GM18868 (cell line): ENCODE data around the gene CCNK.
A peak's percentile ranks its signal among the peaks of the same experiment; 100 is the strongest.

Source experiments
- ATAC-seq: cut with Tn5 transposase; IDR thresholded peaks from one replicate; pipeline ENCODE4 v1.9.1; 2021; ENCODE audit warnings: mild to moderate bottlenecking, moderate library complexity; ENCODE audit not compliant: unreplicated experiment

The CCNK gene

DNA sequence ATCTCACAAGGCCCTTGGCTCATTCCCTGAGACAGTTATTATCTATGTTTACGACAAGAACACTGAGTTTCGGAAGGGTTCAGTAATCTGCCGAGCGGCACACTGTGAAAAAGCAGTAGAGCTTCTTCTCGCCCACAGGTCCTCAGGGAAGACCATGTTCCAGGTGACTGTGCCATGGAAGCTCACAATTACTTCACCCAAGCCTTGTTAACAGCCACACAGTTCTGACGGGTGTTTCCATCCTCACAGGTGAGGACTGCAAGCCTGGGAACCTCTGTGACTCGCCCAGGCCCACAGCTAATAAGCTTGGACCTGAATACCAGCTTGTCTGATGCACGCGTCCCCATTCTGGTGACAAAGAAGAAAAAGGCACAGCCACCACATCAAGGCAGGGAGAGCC is 15.9 kb upstream of the CCNK start:
- ATAC-seq = no peak

DNA sequence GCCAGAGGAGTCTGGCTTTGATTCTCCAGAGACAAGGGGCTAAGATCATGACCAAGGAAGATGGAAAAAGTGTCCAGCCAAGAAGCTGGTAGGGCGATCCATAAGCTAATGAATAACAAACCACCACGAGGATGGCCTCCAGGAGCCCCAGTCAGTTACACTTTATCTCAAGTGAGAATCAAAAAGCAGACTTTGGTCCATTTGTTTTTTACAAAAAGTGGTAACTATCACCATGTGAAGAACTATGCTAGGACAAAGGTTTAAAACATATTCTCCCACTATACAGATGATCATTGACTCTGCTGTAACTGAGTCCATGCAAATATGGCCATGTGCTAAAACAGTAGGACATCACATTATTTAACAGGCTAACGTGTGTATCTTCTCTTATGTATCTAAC is 14.5 kb upstream of the CCNK start:
- ATAC-seq = no peak

DNA sequence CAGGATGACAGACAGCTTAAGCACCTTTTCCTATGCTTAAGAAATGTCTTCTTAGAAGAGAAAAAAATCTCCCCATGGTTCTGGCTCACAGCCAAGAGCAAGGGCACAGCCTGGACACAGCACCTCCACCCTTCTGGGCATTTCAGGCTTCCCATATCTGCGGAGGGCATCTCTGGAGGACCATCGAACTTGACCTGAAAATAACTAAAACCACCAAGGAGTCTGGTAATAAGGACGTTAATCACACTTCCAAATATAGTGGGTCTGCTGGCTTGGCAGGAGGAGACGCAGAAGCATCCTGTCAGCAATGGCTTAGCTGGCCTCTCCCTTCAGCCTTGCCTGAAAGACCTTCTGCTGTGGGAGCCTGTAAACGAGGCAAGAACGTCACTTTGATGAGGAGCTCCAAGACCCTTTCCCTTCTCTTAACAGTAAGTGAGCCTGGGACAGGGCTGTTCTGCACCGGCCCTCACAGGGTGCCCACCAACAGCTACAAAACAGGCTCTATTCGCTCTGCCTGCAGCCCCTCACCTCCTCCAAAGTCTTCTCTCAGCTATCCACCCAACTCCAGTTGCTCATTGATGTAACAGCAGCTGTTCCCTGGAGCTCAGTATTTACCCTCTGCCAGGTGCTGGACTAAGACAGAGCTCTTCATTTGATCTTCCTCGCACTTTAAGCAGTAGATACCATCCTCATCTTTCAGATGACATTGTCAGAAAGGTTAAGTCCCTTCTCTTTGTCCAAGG is 13.7 kb upstream of the CCNK start:
- ATAC-seq = no peak

DNA sequence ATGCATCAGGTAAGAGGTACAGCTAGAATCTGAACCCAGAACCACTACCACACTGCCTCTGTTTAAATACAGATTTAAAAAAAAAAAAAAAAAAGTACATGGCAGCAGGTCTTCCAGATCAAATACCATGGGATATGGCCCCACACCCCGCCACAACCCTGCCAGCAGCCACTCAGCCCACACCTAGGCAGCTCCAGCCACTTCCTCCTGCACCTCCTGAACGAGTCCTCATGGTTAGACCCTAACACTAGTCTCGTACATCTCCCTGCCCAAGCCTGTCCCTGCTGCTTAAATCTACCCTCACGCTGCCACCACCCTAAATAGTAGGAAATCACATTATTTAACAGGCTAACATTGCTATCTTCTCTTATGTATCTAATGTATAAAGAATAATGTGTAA is 13.1 kb upstream of the CCNK start:
- ATAC-seq = no peak

DNA sequence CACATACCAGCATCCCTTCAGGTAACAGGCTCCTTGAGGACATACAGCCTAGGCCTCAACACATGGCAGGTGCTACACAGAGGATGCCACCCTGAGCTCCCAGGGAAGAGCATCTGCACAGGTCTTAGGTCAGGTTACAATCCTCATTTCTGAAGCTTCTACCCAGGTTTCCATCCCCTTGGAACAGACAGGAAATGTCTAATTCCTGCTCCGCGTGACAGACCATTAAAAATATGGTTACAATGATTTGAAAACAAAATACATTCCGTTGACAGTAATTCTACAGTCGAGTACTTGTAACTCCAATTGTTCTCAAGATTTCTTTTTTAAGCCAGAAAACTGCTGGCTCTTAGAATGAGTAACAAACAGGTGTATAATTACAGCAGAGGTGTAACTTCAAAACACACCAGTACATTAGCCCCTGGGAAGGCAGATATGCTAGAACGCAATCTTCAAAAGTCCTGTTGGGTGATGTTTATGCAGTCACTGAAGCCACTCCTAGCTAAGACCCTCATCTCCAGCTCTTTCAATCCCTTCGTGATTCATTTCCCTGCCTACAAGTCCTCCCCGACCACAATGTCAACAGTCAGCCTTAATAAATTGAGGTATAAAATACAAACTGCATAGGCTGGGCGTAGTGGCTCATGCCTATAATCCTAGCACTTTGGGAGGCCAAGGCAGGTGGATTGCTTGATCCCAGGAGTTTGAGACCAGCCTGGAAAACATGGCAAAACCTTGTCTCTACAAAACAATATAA is 12.2 kb upstream of the CCNK start:
- no peak for ATAC-seq

DNA sequence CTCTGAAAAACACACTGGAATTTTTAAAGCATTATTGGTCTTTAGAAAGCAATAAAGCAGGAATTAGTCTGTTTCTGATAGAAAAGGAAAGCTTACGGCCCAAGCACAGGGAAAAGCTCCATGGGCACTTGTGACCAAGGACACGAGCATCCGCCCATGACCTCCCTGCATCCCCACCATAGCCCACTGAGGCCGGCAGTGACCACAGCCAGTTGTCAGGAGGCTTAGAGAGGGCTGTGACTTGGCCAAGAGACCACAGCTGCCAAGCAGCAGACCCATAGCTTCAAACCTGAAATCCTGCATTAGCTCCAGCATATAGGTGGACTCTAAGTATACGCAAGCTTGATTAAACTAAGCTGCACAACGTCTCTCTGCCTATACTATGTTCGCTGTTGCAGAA is 9.5 kb upstream of the CCNK start:
- no peak for ATAC-seq

DNA sequence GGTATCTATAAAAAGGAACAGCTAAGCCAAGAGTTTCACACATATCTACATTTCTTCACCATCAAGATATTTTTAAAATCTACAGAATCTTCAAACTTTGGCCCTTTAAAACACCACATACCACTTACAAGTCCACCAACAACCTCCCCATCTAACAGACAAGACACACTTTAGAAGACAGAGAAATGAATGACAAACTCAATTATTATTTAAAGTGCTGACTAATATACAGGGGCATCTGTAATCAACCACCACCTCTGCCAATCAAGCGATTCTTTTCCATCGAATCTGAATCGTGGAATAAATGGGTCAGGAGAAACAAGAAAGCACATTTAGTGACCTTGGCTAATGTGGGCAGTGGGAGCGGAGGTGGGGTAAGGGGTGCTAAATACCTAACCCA is 8.3 kb upstream of the CCNK start:
- ATAC-seq = no peak

DNA sequence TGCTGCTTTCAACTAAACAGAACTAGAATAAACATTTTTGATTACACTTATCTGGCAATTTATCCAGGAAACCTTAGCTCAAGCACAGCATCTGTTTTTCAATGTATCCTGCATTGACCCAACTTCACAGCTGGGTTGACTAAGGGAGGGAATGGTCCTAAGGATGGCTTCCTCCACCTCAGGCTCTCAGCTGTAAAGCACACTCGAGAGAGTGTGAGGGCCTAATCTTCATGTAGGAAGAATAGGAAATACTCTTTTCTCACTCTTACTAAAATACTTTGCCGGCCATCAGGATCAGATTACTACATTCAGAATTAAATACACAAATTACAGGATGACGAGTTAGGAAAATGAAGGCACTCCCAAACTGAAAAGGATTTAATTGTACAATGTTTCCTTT is 7.8 kb upstream of the CCNK start:
- no peak for ATAC-seq

DNA sequence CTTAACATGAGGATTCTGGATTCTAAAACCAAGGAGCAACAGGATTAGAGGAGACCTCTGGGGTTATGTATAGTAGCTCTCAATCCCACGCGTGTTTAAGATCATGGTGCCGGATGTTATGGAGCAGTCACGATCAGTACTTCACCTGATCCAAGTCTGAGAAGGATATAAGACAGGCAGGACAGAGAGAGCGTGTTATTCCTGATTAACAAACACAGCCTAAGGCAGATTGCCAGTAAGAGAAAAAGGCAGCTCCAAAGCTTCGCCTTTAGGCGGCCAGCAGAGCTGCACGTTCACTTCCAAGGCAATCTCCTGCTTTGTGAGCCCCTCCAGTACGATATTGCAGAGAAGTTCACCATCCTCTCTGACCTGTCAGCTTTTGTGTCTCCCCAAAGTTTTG is 6.0 kb upstream of the CCNK start:
- ATAC-seq = no peak

DNA sequence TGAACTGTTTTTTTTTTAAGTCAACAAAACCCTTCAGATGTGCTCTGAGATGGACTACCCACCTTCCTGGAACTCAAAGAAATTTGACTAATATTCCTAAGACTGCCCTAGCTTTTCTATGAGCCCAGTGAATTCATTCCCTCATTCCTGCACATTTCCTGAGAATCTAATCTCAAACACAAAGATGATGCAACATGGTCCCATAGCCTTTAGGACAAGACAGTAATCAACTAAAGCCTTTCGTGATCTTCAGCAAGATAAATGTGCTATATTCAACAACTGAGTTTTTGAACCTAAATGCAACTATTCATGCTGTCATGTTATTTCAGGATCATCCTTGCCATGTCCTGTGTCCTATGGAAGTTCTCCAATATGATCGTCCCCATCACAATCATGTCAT is 5.5 kb upstream of the CCNK start:
- ATAC-seq = no peak

DNA sequence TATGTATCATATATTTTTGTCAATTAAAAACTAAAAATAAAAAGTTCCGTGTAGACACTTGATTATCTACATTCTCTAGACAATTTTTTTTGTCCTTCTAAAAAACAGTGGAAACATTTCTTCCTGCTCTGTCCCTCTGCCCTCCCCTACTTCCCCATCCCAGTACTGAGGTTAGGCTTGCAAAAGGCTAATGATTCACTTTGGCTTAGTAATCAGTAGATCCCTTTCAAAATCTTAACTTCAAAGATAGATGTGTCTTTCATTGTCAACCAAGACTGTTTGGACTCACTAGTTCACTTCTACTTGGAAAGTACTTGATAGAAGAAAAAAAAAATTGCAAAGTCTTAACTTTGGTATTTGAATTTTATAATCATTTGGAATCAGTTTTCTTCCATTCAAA is 4.3 kb upstream of the CCNK start:
- ATAC-seq = no peak

DNA sequence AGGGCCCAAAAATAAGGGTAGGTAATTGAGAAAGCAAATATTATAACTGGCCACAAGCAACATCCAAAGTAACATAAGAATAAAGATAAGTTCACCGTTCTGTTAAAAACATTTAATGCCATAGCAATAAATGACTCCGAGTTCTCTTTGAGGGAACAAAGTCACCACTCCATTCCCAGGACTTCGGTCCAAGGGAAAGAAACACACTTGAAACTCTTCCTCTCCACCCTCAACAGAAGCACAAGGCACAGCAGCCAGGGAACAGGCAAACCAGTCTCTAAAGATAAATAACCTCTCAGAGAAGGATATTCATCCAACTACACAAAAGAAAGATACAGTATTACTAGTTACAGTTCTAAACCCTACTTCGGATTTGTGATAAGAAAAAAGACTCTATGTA is 3.1 kb upstream of the CCNK start:
- ATAC-seq = no peak

DNA sequence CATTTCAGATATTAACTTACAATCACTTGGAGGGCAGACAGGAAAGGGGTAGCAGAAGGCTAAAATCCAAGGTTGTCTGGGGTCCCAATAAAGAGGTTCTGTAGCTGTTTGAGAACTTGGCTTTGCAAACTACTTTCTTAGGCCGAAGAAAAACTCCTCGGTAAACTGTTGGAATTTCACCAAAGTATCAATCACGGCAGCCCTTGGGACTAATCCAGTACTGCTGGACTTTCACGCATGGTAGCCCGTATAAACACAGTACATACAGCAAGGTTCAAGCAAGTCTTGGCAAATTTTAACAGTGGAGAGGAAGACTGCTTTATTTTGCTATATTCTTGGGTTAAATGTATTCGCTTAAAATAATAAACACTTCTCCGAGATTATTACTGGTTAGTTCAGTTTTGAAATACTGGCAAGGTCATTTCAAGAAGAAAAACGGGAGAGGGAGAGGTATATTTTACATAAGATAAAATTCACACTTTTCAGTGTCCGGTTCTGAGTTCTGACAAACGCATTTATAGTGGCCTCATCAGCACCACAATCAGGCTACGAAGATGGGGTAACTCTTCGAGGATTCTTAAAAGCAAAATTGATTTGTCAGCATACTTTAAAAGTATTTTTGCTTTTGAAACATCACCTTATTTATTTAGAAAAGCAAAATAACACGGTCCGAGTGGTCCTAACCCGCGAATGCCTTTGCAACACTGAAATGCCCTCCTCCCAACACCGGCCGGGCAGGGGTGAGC is 1.9 kb upstream of the CCNK start:
- ATAC-seq = no peak

DNA sequence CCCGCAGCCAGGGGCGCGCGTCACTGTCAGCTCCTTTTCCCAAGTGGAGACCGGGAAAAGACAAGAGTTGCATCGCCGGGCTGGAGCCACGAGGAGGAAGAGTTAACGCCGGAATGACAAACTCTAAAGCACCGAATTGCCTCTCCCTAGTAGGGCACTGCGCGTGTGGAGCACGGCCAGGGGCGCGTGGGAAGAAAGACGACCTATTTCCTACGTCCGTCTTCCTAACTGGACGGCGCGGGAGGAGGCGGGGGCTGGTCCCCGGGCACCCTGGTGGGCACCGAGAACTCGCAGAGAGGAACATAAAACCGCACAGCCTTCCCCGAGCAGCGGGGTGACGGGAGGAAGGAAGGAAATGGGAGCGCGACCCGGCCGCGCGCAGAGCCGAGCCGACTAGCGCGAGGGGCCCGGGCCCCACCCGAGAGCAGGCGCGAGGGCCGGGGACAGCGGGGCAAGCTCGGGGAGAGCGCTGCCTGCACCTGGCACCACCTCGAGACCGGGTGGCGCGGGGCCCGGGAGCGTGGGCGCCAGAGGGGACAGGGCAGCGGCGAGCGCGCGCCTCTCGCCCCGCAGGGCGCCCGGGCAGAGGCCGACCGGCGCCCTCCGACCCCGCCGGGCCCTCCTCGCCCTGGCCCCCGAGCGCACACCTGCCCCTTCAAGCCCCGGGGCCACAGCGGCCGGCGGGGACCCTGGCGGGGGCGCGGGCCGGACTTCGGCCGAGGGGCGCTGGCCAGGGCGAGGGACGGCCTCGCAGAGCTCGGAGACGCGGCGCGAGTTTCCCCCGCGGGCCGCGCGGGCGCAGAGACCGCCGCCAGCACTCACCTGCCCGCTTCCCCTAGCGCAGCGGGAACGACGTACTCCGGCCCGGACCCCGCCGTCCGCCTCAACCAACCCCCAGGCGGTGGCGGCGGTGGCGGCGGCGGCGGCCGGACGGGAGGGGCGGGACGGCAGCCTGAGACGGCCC is 1.0 kb upstream of the CCNK start, which contains the start of gene SETD3:
Gene SETD3 (minus strand): TSS at position 954 of the 964 bp plus-strand sequence. CDS start 15,054 bp downstream, outside the sequence.
- peak; percentile 2 for ATAC-seq

DNA sequence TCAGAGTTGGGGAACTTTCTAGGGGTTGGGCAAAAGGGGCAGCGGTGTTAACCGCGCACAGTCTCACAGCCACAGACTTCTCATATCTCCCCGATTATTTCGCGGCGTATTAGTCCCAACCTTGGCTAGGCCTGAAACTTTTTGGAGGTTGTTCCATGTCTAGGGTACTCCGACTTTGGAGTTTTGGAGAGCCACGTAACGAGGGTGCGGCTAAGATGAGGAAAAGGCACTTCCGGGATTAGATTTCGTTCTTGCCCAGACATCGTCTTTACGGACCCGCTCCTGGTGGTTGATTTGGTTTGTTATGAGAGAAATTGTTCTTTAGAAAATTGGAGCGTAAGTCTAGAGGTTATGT is 513 bp downstream of the CCNK start:
- ATAC-seq = no peak

DNA sequence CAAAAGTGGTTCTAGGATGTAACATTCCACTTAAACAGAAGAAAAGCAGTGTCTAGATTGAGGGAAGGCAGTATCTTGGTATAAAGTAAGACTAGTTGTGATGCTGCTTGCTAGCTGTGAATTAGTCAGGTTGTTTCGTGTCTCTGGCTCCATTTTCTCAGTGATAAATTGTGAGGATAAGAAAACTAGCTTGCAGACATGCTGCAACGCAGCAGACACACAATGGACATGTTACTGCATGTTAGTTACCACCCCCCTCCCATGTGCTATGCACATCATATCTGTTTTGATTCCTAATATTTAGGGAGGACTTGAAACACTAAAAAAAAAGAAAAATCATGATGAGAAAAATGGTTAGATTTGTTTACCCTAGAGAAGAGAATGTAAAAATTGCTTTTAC is 2.9 kb downstream of the CCNK start:
- ATAC-seq = no peak

DNA sequence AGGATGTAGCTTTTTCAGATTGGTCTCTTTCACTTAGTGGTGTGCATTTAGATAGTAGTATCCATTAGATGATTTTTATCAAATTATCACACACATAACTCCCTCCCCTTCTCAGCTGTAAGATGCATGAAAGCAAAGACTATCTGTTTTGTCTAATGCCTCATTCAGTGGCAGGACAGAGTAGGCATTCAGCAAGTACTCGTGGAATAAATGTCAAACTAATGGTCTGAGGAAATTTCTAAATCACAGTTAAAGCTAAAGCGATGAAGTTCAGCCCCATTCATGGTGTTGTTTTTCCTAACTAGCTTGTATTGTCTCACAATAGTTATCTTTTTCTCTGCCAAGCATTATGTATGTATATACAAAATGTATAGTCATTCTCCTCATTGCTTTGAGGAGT is 16.1 kb downstream of the CCNK start:
- no peak for ATAC-seq

DNA sequence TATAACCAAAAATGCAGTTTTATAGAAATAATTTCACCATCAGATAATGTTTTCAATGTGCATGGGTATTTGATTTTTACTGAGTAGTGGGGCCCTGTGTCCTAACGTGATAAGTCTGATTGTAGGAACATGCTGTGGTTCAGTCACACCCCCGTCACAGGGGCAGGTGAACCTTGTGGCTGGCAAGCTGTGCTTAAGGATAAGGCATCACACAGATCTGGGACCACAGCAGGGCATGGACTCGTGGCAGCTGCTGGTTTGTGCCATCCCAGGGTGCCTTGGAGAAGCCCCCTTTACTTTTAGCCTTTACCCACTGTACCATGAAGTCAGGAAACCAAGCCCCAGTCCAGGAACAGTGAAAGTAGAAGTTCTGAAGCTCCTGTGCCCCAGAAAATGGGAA is 16.7 kb downstream of the CCNK start:
- ATAC-seq = no peak

DNA sequence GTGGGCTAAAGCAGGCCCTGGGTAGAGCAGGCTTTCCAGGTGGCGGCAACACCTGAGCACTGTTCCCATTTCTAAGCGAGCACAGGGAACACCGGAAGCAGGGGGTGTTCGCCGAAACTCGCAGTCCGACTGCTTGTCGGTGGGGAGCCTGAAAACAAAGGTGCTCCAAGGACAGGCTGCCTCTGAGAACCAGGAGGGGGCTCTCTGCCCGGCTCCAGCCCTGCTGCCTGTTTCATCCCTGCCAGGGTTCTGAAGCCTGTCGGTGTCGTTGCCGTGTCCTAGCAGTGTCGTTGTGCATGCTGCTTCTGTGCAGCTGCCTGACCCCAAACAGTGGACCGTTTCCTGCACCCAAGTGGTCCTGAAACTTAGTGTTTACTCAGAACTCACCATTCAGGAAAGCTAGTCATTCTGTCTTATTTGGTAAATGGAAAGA is 21.8 kb downstream of the CCNK start:
- ATAC-seq = no peak

DNA sequence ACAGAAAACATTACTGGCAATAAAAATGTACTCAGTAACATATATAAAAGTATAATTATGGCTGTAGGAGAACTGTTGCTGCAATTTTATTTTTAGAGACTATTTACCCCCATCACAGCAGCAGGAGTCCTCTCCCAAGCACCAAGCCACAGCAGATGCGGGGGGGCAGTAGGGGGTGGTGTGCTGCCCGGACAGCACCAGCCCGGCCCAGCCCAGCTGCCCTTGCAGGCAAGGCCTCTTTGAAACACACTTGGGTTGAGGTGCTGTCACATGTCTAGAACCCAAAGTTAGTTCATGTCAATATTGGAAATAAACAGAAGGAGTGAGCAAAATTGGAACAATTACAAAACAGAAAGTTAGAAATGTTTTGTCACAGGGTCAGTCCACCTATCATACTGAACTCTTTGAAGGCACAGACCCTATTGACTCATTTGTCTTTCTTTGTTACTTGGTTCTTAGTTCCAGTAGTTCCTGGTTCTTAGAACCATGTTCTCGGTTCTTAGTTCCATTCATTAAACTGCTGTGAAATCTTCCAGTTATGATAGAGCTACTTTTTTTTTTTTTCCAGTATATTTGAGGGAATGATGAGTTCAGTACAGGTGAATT is 22.7 kb downstream of the CCNK start:
- ATAC-seq = no peak
